ENCODE data around the gene KCND3.

DNA sequence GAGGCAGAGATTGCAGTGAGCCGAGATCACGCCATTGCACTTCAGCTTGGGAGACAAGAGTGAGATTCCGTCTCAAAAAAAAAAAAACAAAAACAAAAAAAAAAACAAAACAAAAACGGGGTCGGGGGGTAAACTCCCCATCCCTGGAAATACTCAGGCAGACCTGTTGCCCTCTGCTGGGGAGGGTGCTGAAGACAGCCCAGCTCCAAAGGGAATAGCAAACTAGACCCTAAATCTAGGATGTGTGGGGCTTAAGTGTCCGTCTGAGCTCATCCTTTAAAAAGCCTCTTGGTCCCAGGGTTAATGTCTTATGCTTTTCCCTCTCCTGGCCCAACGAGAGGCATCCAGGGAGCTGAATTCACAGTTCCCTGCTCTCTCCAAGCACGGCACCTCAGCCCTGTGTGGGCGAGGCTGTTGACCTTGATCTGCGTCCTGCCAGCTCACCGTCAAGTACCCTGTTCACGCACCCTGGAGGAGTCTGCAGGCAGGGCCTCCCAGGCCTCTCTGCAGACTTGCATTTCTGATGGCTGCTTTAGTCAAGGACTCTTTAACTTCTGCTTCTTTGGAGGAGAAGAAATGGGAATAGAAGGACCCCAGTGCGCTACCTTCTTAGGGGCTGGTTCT lies 22.3 kb downstream of the KCND3 start:
- TF ChIP-seq POLR2A (IDR thresholded peaks at IDR 0.05) = no peak
- TF ChIP-seq, protein P1, sequence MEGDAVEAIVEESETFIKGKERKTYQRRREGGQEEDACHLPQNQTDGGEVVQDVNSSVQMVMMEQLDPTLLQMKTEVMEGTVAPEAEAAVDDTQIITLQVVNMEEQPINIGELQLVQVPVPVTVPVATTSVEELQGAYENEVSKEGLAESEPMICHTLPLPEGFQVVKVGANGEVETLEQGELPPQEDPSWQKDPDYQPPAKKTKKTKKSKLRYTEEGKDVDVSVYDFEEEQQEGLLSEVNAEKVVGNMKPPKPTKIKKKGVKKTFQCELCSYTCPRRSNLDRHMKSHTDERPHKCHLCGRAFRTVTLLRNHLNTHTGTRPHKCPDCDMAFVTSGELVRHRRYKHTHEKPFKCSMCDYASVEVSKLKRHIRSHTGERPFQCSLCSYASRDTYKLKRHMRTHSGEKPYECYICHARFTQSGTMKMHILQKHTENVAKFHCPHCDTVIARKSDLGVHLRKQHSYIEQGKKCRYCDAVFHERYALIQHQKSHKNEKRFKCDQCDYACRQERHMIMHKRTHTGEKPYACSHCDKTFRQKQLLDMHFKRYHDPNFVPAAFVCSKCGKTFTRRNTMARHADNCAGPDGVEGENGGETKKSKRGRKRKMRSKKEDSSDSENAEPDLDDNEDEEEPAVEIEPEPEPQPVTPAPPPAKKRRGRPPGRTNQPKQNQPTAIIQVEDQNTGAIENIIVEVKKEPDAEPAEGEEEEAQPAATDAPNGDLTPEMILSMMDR (IDR thresholded peaks at IDR 0.05) = no peak
